Lower leg skin (tissue), 4 donors: ENCODE measurements around the gene C1QTNF8. TPM values are rescaled to one million over a fixed set of nuclear protein-coding genes. Genes with fewer than 3 reads are reported as not detected.

Experiments used
- DNase-seq, 2 donors: peaks; one replicate each; pipeline ENCODE4 v3.0.0-alpha.2; 2019; ENCODE audit warnings: low spot score in 2 of 2
- H3K4me3 ChIP-seq: fragments of 200-600 bp; sonication (generic); 2 replicates; pipeline ENCODE4 v1.5.1; 2017; ENCODE audit warnings: mild to moderate bottlenecking, low read depth; ENCODE audit not compliant: poor library complexity, severe bottlenecking
- CTCF ChIP-seq, 3 donors: fragments of 450-650 bp; IDR thresholded peaks; one replicate each; pipeline ENCODE4 v1.5.1; 2016; ENCODE audit warnings: antibody characterized with exemption in 3 of 3, mild to moderate bottlenecking in 3 of 3, moderate library complexity in 2 of 3
- POLR2A ChIP-seq, 2 donors: fragments of 450-650 bp; IDR thresholded peaks; one replicate each; pipeline ENCODE4 v1.6.1; 2016 to 2017; ENCODE audit warnings: antibody characterized with exemption in 2 of 2, mild to moderate bottlenecking in 1 of 2, moderate library complexity in 1 of 2
- WGBS, 2 donors: methylation state at CpG; one replicate each; pipeline ENCODE4 v1.1.5; 2018; 5-methylcytosine and 5-hydroxymethylcytosine counted together
- intact Hi-C: fragments of 100-400 bp; cut with DNase I; formaldehyde crosslinking; loops from one replicate; pipeline ENCODE4 v1.15.0; 2023; ENCODE audit warnings: low total_unique reads
- total RNA-seq, 4 donors: library from RNA; depleted of rRNA; stranded (reverse); fragments of >200 nt; gene quantifications; one replicate each; pipeline ENCODE4 v1.1.0, GENCODE V29; 2016

The C1QTNF8 gene
- total RNA-seq, result not detected

- no peak for DNase-seq
- WGBS, 2 donors, result 51 to 57% methylated on average over 8 to 44 of the region's 55 CpGs
- TF ChIP-seq CTCF (IDR thresholded peaks at IDR 0.05) (no peak), POLR2A (IDR thresholded peaks at IDR 0.05) (no peak)
- intact Hi-C loops, result loop anchor here (10.0 kb wide), 1 partner anchor 382 kb away; the partner anchor contains the start of gene METRN
- H3K4me3 ChIP-seq, result no peak within 1 kb of the TSS
Observed at GRCh38 chr16:1096169-1097082, at the start of gene C1QTNF8. TSS of gene C1QTNF8 (minus strand) at chr16:1096244. CDS start at chr16:1094922, 1,322 bp downstream.

GRCh38 chr16:1145383-1146100, 49.5 kb upstream of the C1QTNF8 start:
- DNase-seq, result no peak

GRCh38 chr16:1144476-1145382, 48.7 kb upstream of the C1QTNF8 start:
- WGBS, 2 donors, result 73 to 79% methylated on average over 27 to 41 of the region's 46 CpGs
- DNase-seq, result no peak
- TF ChIP-seq POLR2A (IDR thresholded peaks at IDR 0.05) (no peak), CTCF (IDR thresholded peaks at IDR 0.05) (no peak)
- intact Hi-C loops, result no loop called here
- H3K4me3 ChIP-seq, result no peak overlapping the region

More at GRCh38 chr16:1145383-1146100, 49.5 kb upstream of the C1QTNF8 start:
- TF ChIP-seq CTCF (IDR thresholded peaks at IDR 0.05) (no peak), POLR2A (IDR thresholded peaks at IDR 0.05) (no peak)
- 46 to 64% methylated on average over 10 to 29 of the region's 30 CpGs for WGBS, 2 donors
- no peak overlapping the region for H3K4me3 ChIP-seq
- intact Hi-C loops, result no loop called here

DNA sequence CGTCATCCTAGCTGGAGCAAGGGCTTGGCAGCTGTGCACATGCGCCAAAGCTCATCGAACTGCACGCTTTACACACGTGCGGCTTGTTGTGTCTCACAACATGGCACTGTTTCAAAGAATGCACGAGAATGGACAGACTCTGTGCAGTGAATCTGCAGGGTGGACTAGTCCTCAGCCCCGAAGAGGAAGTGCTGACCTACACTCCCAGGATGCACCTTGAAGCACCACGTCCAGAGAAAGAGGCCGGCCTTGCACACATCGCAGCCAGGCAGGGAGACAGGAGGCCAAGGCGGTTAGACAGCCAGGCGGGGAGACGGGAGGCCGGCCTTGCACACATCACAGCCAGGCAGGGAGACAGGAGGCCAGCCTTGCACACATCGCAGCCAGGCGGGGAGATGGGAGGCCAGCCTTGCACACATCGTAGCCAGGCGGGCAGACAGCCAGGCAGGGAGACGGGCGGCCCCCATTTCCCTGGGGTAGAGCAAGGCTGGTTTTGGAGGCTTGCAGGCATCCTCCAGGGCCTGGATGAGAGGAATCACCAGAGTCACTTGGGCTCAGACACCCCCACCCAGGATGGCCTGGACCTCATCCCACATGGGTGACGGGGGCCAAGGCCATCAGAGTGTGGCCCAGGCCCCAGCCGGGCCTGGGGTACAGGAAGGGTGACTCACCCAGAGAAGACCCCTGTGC, 47.9 kb upstream of the C1QTNF8 start:
- TF ChIP-seq CTCF (IDR thresholded peaks at IDR 0.05), result no peak
- no peak for TF ChIP-seq POLR2A (IDR thresholded peaks at IDR 0.05)
- 65 to 76% methylated on average over 19 to 20 of the region's 23 CpGs for WGBS, 2 donors
- DNase-seq, result no peak
- intact Hi-C loops, result no loop called here
- H3K4me3 ChIP-seq, result no peak overlapping the region

DNA sequence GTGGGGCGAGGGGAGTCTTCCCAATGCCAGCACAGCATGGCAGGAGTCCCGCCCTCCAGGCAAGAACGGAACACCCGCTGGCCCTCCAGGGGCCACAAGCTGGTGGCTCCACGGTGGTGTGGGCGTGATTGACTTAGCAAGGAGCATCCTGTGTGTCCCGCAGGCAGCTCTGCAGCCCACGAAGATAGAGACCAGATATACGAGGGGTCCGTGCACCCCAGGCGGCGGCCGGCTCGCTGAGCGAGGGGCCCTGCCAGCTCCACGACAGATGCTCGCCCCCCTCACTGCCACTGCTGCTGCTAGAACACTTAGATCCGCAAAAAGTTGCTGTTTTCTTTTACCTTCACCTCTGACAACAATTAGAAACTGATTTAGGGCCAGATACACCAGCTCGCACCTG, 46.9 kb upstream of the C1QTNF8 start:
- no peak for DNase-seq
- WGBS, 2 donors, result 65 to 66% methylated on average over 19 of the region's 19 CpGs
- H3K4me3 ChIP-seq, result no peak overlapping the region
- TF ChIP-seq CTCF (IDR thresholded peaks at IDR 0.05) (no peak), POLR2A (IDR thresholded peaks at IDR 0.05) (no peak)
- intact Hi-C loops, result no loop called here
